HepG2 (cell line): Measurements from ENCODE around the gene ABCC12. TPM values are rescaled to one million over a fixed set of nuclear protein-coding genes. Genes with fewer than 3 reads are reported as not detected.

Source experiments
- ATAD3A ChIP-seq: sonication (generic); formaldehyde crosslinking; IDR thresholded peaks from 2 replicates; pipeline ENCODE4 v1.4.0; 2020; ENCODE audit warnings: missing genetic modification reagents
- BCL3 ChIP-seq: sonication (generic); formaldehyde crosslinking; IDR thresholded peaks from 2 replicates; pipeline ENCODE4 v1.5.1; 2020; ENCODE audit warnings: mild to moderate bottlenecking, missing genetic modification reagents, moderate library complexity
- EED ChIP-seq: sonication (generic); formaldehyde crosslinking; IDR thresholded peaks from 2 replicates; pipeline ENCODE4 v1.5.0; 2020; ENCODE audit warnings: mild to moderate bottlenecking, missing genetic modification reagents
- FLYWCH1 ChIP-seq: sonication (generic); formaldehyde crosslinking; IDR thresholded peaks from 2 replicates; pipeline ENCODE4 v1.8.1; 2023; ENCODE audit warnings: mild to moderate bottlenecking, missing genetic modification reagents
- HDAC6 ChIP-seq: fragments of 200-600 bp; sonication (generic); IDR thresholded peaks from 2 replicates; pipeline ENCODE4 v1.7.0; 2017; ENCODE audit warnings: mild to moderate bottlenecking, antibody characterized with exemption, low read length, low read depth
- HMGXB3 ChIP-seq: sonication (generic); formaldehyde crosslinking; IDR thresholded peaks from 2 replicates; pipeline ENCODE4 v1.4.0; 2020; ENCODE audit warnings: missing genetic modification reagents, borderline replicate concordance
- PBX2 ChIP-seq: IDR thresholded peaks from 2 replicates; pipeline ENCODE4 v1.6.1; 2016; ENCODE audit warnings: control low read depth
- ZBTB21 ChIP-seq: sonication (generic); formaldehyde crosslinking; IDR thresholded peaks from 2 replicates; pipeline ENCODE4 v1.4.0; 2020; ENCODE audit warnings: missing genetic modification reagents
- ZFP36 ChIP-seq: fragments of 150-350 bp; IDR thresholded peaks from 2 replicates; pipeline ENCODE4 v1.6.1; 2018; ENCODE audit warnings: borderline replicate concordance, low read length, low read depth; ENCODE audit not compliant: partially characterized antibody
- ZFP36L1 ChIP-seq: sonication (generic); formaldehyde crosslinking; IDR thresholded peaks from 2 replicates; pipeline ENCODE4 v1.8.0; 2022; ENCODE audit warnings: mild to moderate bottlenecking, missing genetic modification reagents, moderate library complexity
- ZNF17 ChIP-seq: sonication (generic); formaldehyde crosslinking; IDR thresholded peaks from 2 replicates; pipeline ENCODE4 v1.5.0; 2020; ENCODE audit warnings: mild to moderate bottlenecking, missing genetic modification reagents
- ZNF367 ChIP-seq: sonication (generic); formaldehyde crosslinking; IDR thresholded peaks from 2 replicates; pipeline ENCODE4 v1.4.0; 2020; ENCODE audit warnings: missing genetic modification reagents, borderline replicate concordance
- ZNF382 ChIP-seq: sonication (generic); formaldehyde crosslinking; IDR thresholded peaks from 2 replicates; pipeline ENCODE4 v1.5.0; 2020; ENCODE audit warnings: missing genetic modification reagents, mild to moderate bottlenecking, borderline replicate concordance
- ZNF468 ChIP-seq: sonication (generic); formaldehyde crosslinking; IDR thresholded peaks from 2 replicates; pipeline ENCODE4 v1.8.0; 2022; ENCODE audit warnings: mild to moderate bottlenecking, moderate library complexity, missing genetic modification reagents
- ZNF562 ChIP-seq: sonication (generic); formaldehyde crosslinking; IDR thresholded peaks from 2 replicates; pipeline ENCODE4 v1.8.0; 2022; ENCODE audit warnings: missing genetic modification reagents, borderline replicate concordance
- ZNF580 ChIP-seq: IDR thresholded peaks from 2 replicates; pipeline ENCODE4 v1.6.1; 2016; ENCODE audit warnings: low read depth, borderline replicate concordance
- ZNF639 ChIP-seq: conservative IDR thresholded peaks from 2 replicates; pipeline ENCODE4 v1.6.1; 2018; ENCODE audit warnings: missing genetic modification reagents
- ZNF776 ChIP-seq: sonication (generic); formaldehyde crosslinking; IDR thresholded peaks from 2 replicates; pipeline ENCODE4 v1.4.0; 2020; ENCODE audit warnings: mild to moderate bottlenecking, missing genetic modification reagents
- ZSCAN21 ChIP-seq: sonication (generic); formaldehyde crosslinking; IDR thresholded peaks from 2 replicates; pipeline ENCODE4 v1.8.0; 2022; ENCODE audit warnings: mild to moderate bottlenecking, missing genetic modification reagents, moderate library complexity, borderline replicate concordance
- ZSCAN29 ChIP-seq: sonication (generic); formaldehyde crosslinking; conservative IDR thresholded peaks from 2 replicates; pipeline ENCODE4 v1.4.0; 2020; ENCODE audit warnings: mild to moderate bottlenecking, missing genetic modification reagents
- ZSCAN9 ChIP-seq: IDR thresholded peaks from 2 replicates; pipeline ENCODE4 v1.6.1; 2016; ENCODE audit warnings: borderline replicate concordance
- polyA plus RNA-seq, 8 experiments: library from polyadenylated mRNA; depleted of rRNA in 3 of 8; stranded (reverse) in 7 of 8; unstranded in 1 of 8; fragments of >200 nt; fragmentation: Illumina TruSeq in 4 of 8; extraction: Trizol in 4 of 8; gene quantifications; 2 replicates each; pipeline versions ENCODE4 v1.2.1 to v1.2.3, GENCODE V29; 2011 to 2016; ENCODE audit warnings: low read depth in 4 of 8, missing spikeins in 1 of 8, mixed read lengths in 1 of 8; ENCODE audit not compliant: insufficient read depth in 1 of 8
- total RNA-seq, 5 experiments: library from RNA; depleted of rRNA; stranded (reverse); fragments of >200 nt; fragmentation: Illumina TruSeq; extraction: Trizol; gene quantifications; 2 replicates each; pipeline ENCODE4 v1.2.3, GENCODE V29; 2016; ENCODE audit warnings: low read depth in 1 of 5

ABCC12 gene
- total and polyA plus RNA-seq, 2 of the 13 experiments (the other 11 are each of a cell fraction or from before 2014, with no cell fraction given): not detected

GRCh38 chr16:48203974-48204824 is 48.4 kb upstream of the ABCC12 start (continued):
- TF ChIP-seq HMGXB3: peak; percentile 93
- peak; percentile 84 for TF ChIP-seq ZSCAN9 (CRISPR knock-in tag)
- no peak for TF ChIP-seq PBX2 (CRISPR knock-in tag)
- no peak for TF ChIP-seq ZNF382 (CRISPR knock-in tag)
- TF ChIP-seq ZNF17 (CRISPR knock-in tag): no peak
- TF ChIP-seq ATAD3A: no peak
- TF ChIP-seq ZFP36L1 (CRISPR knock-in tag): peak; percentile 95; the same call in 1 of the 2 replicates
- no peak for TF ChIP-seq ZFP36
- TF ChIP-seq EED: no peak
- TF ChIP-seq ZSCAN29 (CRISPR knock-in tag): 0 out of 2 replicates have a peak, but pooled peaks have one; percentile 59
- TF ChIP-seq ZNF468: no peak
- TF ChIP-seq FLYWCH1 (CRISPR knock-in tag): no peak
- no peak for TF ChIP-seq HDAC6
- no peak for TF ChIP-seq ZNF776
- peak; percentile 95; the same call in 1 of the 2 replicates for TF ChIP-seq ZNF580 (CRISPR knock-in tag)
- TF ChIP-seq BCL3 (CRISPR knock-in tag): peak; percentile 84
- TF ChIP-seq ZNF639: peak; percentile 62
- TF ChIP-seq ZSCAN21: peak; percentile 96
- TF ChIP-seq ZBTB21 (CRISPR knock-in tag): peak; percentile 58
- no peak for TF ChIP-seq ZNF562 (CRISPR knock-in tag)
- TF ChIP-seq ZNF367 (CRISPR knock-in tag): no peak
